Aorta (tissue), 5 donors: ENCODE results near the gene C9orf152. TPM values are rescaled to one million over a fixed set of nuclear protein-coding genes. Genes with fewer than 3 reads are reported as not detected.

Experiments
- ATAC-seq: fragments of 200-7000 bp; cut with Tn5 transposase; one replicate; pipeline ENCODE4 v1.9.1; 2022; ENCODE audit warnings: moderate library complexity; ENCODE audit not compliant: low FRiP score
- DNase-seq, 2 donors: peaks; one replicate each; pipeline ENCODE4 v3.0.0-alpha.2; 2020
- H3K27ac ChIP-seq, 2 donors: one replicate each; pipeline ENCODE4 v1.5.1; 2013; ENCODE audit warnings: low read length in 2 of 2, mild to moderate bottlenecking in 2 of 2, moderate library complexity in 2 of 2, control low read depth in 1 of 2, inconsistent platforms in 1 of 2, low read depth in 1 of 2
- H3K27me3 ChIP-seq, 2 donors: one replicate each; pipeline ENCODE4 v1.6.1; 2013; ENCODE audit warnings: control low read depth in 1 of 2, low read length in 1 of 2, mild to moderate bottlenecking in 1 of 2, moderate library complexity in 1 of 2; ENCODE audit not compliant: insufficient read depth in 2 of 2, control insufficient read depth in 1 of 2
- H3K36me3 ChIP-seq, 2 donors: one replicate each; pipeline ENCODE4 v1.6.1; 2013; ENCODE audit warnings: control low read depth in 1 of 2, low read length in 1 of 2, mild to moderate bottlenecking in 1 of 2; ENCODE audit not compliant: insufficient read depth in 2 of 2, control insufficient read depth in 1 of 2
- H3K4me1 ChIP-seq, 2 donors: one replicate each; pipeline ENCODE4 v1.6.1; 2013; ENCODE audit warnings: low read length in 2 of 2, control low read depth in 1 of 2, mild to moderate bottlenecking in 1 of 2, moderate library complexity in 1 of 2; ENCODE audit not compliant: insufficient read depth in 2 of 2, control insufficient read depth in 1 of 2
- H3K4me3 ChIP-seq, 2 donors: one replicate each; pipeline ENCODE4 v1.5.1; 2013; ENCODE audit warnings: low read length in 2 of 2, control low read depth in 1 of 2, mild to moderate bottlenecking in 1 of 2
- H3K9me3 ChIP-seq: one replicate; pipeline ENCODE4 v1.6.1; 2013; ENCODE audit warnings: mild to moderate bottlenecking, low read length; ENCODE audit not compliant: control insufficient read depth
- WGBS, 2 donors: extraction: QIAGEN DNeasy Blood & Tissue Kit; methylation state at CpG; one replicate each; pipeline ENCODE4 v1.1.7; 2013; 5-methylcytosine and 5-hydroxymethylcytosine counted together
- intact Hi-C, 2 donors: fragments of 100-400 bp; cut with DNase I; formaldehyde crosslinking; loops; one replicate each; pipeline versions ENCODE4 v1.14.2 to v1.15.0; 2022
- polyA plus RNA-seq, 2 donors: library from polyadenylated mRNA; stranded (reverse); fragments of 200-250 nt; gene quantifications; one replicate each; pipeline ENCODE4 v1.2.3, GENCODE V29; 2013
- total RNA-seq, 2 donors: library from RNA; stranded (reverse); fragmentation: NEBNext Ultra II Directional; extraction: Animal tissue kit (Norgen Biotek cat#: 25700); gene quantifications; one replicate each; pipeline ENCODE4 v1.2.1, GENCODE V29; 2021
- donor health status: healthy with polysubstance abuse.
- donor health status: Bipolar disorder and iron deficiency.
- donor health status: DM: no; HTN: no; CAD: no.
- donor health status: DM: no; HTN: no; CAD: no.
- donor health status: DM: yes; HTN: yes; CAD: no.

Gene C9orf152
- total and polyA plus RNA-seq, 4 donors: 0.38 to 3.1 TPM; not detected in 2

GRCh38 chr9:110160685-110161084 is 47.3 kb downstream of the C9orf152 start:
- Histone ChIP-seq H3K27ac (no peak overlapping the region), H3K4me1 (peaks cover 8 to 10% of the 10 kb centered on the region in 2 donors), H3K4me3 (no peak overlapping the region), H3K9me3 (no peaks in the 10 kb centered on the region), H3K36me3 (peaks cover 3 to 5% of the 10 kb centered on the region in 2 donors), H3K27me3 (no peaks in the 10 kb centered on the region)
- DNase-seq (no peak), ATAC-seq (no peak)
- 88 to 91% methylated on average over 7 of the region's 7 CpGs for WGBS, 2 donors
- intact Hi-C loops: loop anchor here in 1 of 2 donors (5.0 kb wide), 1 partner anchor 588 kb away; no protein-coding TSS in a partner anchor

- Histone ChIP-seq H3K4me3 (no peak overlapping the region), H3K27me3 (no peaks in the 10 kb centered on the region), H3K4me1 (peaks cover 8 to 10% of the 10 kb centered on the region in 2 donors), H3K36me3 (peaks cover 3 to 5% of the 10 kb centered on the region in 2 donors), H3K27ac (no peak overlapping the region), H3K9me3 (no peaks in the 10 kb centered on the region)
- ATAC-seq (no peak), DNase-seq (no peak)
- WGBS, 2 donors: 93 to 95% methylated on average over 1 of the region's 1 CpG
- intact Hi-C loops: loop anchor here in 1 of 2 donors (5.0 kb wide), 1 partner anchor 588 kb away; no protein-coding TSS in a partner anchor
Observed at GRCh38 chr9:110160123-110160522, 47.8 kb downstream of the C9orf152 start.

- no peak for ATAC-seq
Observed at GRCh38 chr9:110157823-110158664, 49.9 kb downstream of the C9orf152 start.

GRCh38 chr9:110156902-110157301 is 51.1 kb downstream of the C9orf152 start:
- WGBS, 2 donors: 6 to 15% methylated on average over 4 of the region's 4 CpGs
- no peaks in the 10 kb centered on the region for H3K9me3 ChIP-seq
- no peak for DNase-seq
- peaks cover 3% of the 10 kb centered on the region in 2 donors for H3K36me3 ChIP-seq
- ATAC-seq: peak; percentile 50
- no peaks in the 10 kb centered on the region for H3K27me3 ChIP-seq
- no peak overlapping the region for H3K4me3 ChIP-seq
- H3K27ac ChIP-seq: peak overlapping the region in 1 of 2 donors; percentile 4
- H3K4me1 ChIP-seq: peaks cover 8 to 10% of the 10 kb centered on the region in 2 donors
- intact Hi-C loops: no loop called here

More at GRCh38 chr9:110157823-110158664, 49.9 kb downstream of the C9orf152 start:
- Histone ChIP-seq H3K36me3 (peaks cover 3 to 5% of the 10 kb centered on the region in 2 donors), H3K27ac (no peak overlapping the region), H3K4me3 (no peak overlapping the region), H3K27me3 (no peaks in the 10 kb centered on the region), H3K9me3 (no peaks in the 10 kb centered on the region), H3K4me1 (peaks cover 8 to 10% of the 10 kb centered on the region in 2 donors)
- WGBS, 2 donors: 18 to 23% methylated on average over 9 of the region's 9 CpGs
- intact Hi-C loops: no loop called here
- DNase-seq: no peak

- WGBS, 2 donors: 59 to 61% methylated on average over 9 of the region's 9 CpGs
- Histone ChIP-seq H3K4me1 (peaks cover 8 to 10% of the 10 kb centered on the region in 2 donors), H3K4me3 (no peak overlapping the region)
Observed at GRCh38 chr9:110156416-110156815, 51.5 kb downstream of the C9orf152 start.

GRCh38 chr9:110155751-110156150 is 52.2 kb downstream of the C9orf152 start:
- ATAC-seq (no peak), DNase-seq (no peak)
- Histone ChIP-seq H3K4me3 (no peak overlapping the region), H3K4me1 (peaks cover 8 to 10% of the 10 kb centered on the region in 2 donors), H3K9me3 (no peaks in the 10 kb centered on the region), H3K36me3 (peaks cover 2 to 3% of the 10 kb centered on the region in 2 donors), H3K27ac (no peak overlapping the region), H3K27me3 (no peaks in the 10 kb centered on the region)
- WGBS, 2 donors: 70 to 76% methylated on average over 3 of the region's 3 CpGs
- intact Hi-C loops: no loop called here

More at GRCh38 chr9:110156416-110156815, 51.5 kb downstream of the C9orf152 start:
- no peak overlapping the region for H3K27ac ChIP-seq
- DNase-seq: no peak
- no peaks in the 10 kb centered on the region for H3K9me3 ChIP-seq
- peaks cover 3% of the 10 kb centered on the region in 2 donors for H3K36me3 ChIP-seq
- intact Hi-C loops: no loop called here
- no peak for ATAC-seq
- H3K27me3 ChIP-seq: no peaks in the 10 kb centered on the region

- ATAC-seq: no peak
- Histone ChIP-seq H3K4me3 (no peak overlapping the region), H3K9me3 (peaks cover 2% of the 10 kb centered on the region), H3K36me3 (peaks cover 0 to 3% of the 10 kb centered on the region in 2 donors), H3K27ac (no peak overlapping the region), H3K27me3 (no peaks in the 10 kb centered on the region), H3K4me1 (peaks cover 11 to 12% of the 10 kb centered on the region in 2 donors)
- intact Hi-C loops: loop anchor here (2.0 to 5.0 kb wide), 2 partner anchors 246 to 251 kb away; no protein-coding TSS in a partner anchor
- 68 to 76% methylated on average over 2 of the region's 2 CpGs for WGBS, 2 donors
- no peak for DNase-seq
Observed at GRCh38 chr9:110153431-110153830, 54.5 kb downstream of the C9orf152 start.

- ATAC-seq: peak; percentile 31
- Histone ChIP-seq H3K4me1 (peaks cover 11 to 12% of the 10 kb centered on the region in 2 donors), H3K27me3 (no peaks in the 10 kb centered on the region), H3K4me3 (no peak overlapping the region), H3K27ac (no peak overlapping the region), H3K9me3 (peaks cover 2% of the 10 kb centered on the region), H3K36me3 (peaks cover 0 to 3% of the 10 kb centered on the region in 2 donors)
- 45 to 48% methylated on average over 3 of the region's 3 CpGs for WGBS, 2 donors
- intact Hi-C loops: loop anchor here (2.0 to 5.0 kb wide), 2 partner anchors 246 to 250 kb away; no protein-coding TSS in a partner anchor
- no peak for DNase-seq
Observed at GRCh38 chr9:110152704-110153374, 55.1 kb downstream of the C9orf152 start.
